ENCODE measurements around the gene YWHAB.

DNA sequence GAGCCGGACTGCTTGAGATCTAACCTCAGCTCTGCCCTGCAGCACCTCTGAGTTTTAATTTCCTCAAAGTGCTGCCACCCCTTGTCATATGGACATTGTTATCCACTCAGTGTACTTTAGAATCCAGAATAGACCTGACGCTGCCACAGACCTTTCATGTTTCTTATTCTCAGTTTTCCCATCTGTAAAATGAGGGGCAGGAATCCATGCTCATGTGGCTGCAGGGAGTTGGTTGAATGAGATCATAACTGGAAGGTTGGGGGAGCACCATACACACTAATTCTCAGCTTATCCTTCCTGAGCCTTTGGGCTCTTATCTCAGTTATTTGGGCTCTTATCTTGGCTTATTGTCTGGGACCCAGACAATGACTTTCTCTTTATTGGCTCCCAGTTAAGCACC, 26.7 kb downstream of the YWHAB start:
- TF ChIP-seq, protein P1, sequence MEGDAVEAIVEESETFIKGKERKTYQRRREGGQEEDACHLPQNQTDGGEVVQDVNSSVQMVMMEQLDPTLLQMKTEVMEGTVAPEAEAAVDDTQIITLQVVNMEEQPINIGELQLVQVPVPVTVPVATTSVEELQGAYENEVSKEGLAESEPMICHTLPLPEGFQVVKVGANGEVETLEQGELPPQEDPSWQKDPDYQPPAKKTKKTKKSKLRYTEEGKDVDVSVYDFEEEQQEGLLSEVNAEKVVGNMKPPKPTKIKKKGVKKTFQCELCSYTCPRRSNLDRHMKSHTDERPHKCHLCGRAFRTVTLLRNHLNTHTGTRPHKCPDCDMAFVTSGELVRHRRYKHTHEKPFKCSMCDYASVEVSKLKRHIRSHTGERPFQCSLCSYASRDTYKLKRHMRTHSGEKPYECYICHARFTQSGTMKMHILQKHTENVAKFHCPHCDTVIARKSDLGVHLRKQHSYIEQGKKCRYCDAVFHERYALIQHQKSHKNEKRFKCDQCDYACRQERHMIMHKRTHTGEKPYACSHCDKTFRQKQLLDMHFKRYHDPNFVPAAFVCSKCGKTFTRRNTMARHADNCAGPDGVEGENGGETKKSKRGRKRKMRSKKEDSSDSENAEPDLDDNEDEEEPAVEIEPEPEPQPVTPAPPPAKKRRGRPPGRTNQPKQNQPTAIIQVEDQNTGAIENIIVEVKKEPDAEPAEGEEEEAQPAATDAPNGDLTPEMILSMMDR (IDR thresholded peaks at IDR 0.05), result no peak
- no peak for TF ChIP-seq POLR2A (IDR thresholded peaks at IDR 0.05)
